Esophagus muscularis mucosa (tissue), 4 donors: Measurements from ENCODE around the gene IPO13. TPM values are rescaled to one million over a fixed set of nuclear protein-coding genes. Genes with fewer than 3 reads are reported as not detected.
A peak's percentile ranks its signal among the peaks of the same experiment; 100 is the strongest.

Source experiments
- DNase-seq: peaks from one replicate; pipeline ENCODE4 v3.0.0-alpha.2; 2017; ENCODE audit errors: extremely low spot score
- H3K27ac ChIP-seq, 4 donors: fragments of 200-600 bp; sonication (generic); replicated peaks in 1 of 4; 1 replicate in 3 of 4; 2 replicates in 1 of 4; pipeline ENCODE4 v1.5.1; 2016 to 2019; ENCODE audit warnings: mild to moderate bottlenecking in 1 of 4
- H3K27me3 ChIP-seq, 4 donors: fragments of 200-600 bp; sonication (generic); one replicate each; pipeline versions ENCODE4 v1.5.1 to v1.6.0; 2016 to 2019
- H3K36me3 ChIP-seq, 4 donors: fragments of 200-600 bp; sonication (generic); one replicate each; pipeline ENCODE4 v1.5.1; 2016 to 2019
- H3K4me1 ChIP-seq, 4 donors: fragments of 200-600 bp; sonication (generic); one replicate each; pipeline ENCODE4 v1.5.1; 2016 to 2019
- H3K4me3 ChIP-seq, 4 donors: fragments of 200-600 bp; sonication (generic); 1 replicate in 2 of 4; 2 replicates in 2 of 4; pipeline ENCODE4 v1.5.1; 2016 to 2019; ENCODE audit warnings: mild to moderate bottlenecking in 4 of 4, moderate library complexity in 1 of 4
- H3K9me3 ChIP-seq, 4 donors: fragments of 200-600 bp; sonication (generic); 1 replicate in 3 of 4; 2 replicates in 1 of 4; pipeline ENCODE4 v1.5.1; 2016 to 2019
- EP300 ChIP-seq: sonication (generic); formaldehyde crosslinking; IDR thresholded peaks from one replicate; pipeline ENCODE4 v1.6.1; 2017; ENCODE audit warnings: antibody characterized with exemption
- POLR2A ChIP-seq: fragments of 450-650 bp; IDR thresholded peaks from one replicate; pipeline ENCODE4 v1.6.1; 2017; ENCODE audit warnings: antibody characterized with exemption, moderate library complexity, mild to moderate bottlenecking, low read depth
- POLR2AphosphoS5 ChIP-seq, 2 donors: sonication (generic); formaldehyde crosslinking; IDR thresholded peaks; one replicate each; pipeline ENCODE4 v1.6.1; 2017; ENCODE audit warnings: antibody characterized with exemption in 2 of 2
- WGBS: methylation state at CpG from one replicate; pipeline ENCODE4 v1.1.5; 2018; 5-methylcytosine and 5-hydroxymethylcytosine counted together
- intact Hi-C: fragments of 100-400 bp; cut with DNase I; formaldehyde crosslinking; loops from one replicate; pipeline ENCODE4 v1.15.1; 2023
- total RNA-seq, 4 donors: library from RNA; depleted of rRNA; stranded (reverse); fragments of >200 nt; gene quantifications; one replicate each; pipeline versions ENCODE4 v1.1.0 to v1.2.1, GENCODE V29; 2016
- TF ChIP-seq, protein P1 (sequence below), 3 experiments: fragments of 200-600 bp in 2 of 3; fragments of 450-650 bp in 1 of 3; sonication (generic) in 2 of 3; IDR thresholded peaks; one replicate each; pipeline ENCODE4 v1.5.1; 2017 to 2019; ENCODE audit warnings: antibody characterized with exemption in 3 of 3, mild to moderate bottlenecking in 2 of 3, moderate library complexity in 1 of 3

Gene IPO13
- total RNA-seq, 4 donors from 2014 or later, result 24.5 to 39.9 (median 29.1) TPM

- DNase-seq, result no peak
- no peak overlapping the region for H3K27ac ChIP-seq
- 87% methylated on average over 8 of the region's 8 CpGs for WGBS
- H3K9me3 ChIP-seq, result no peaks in the 10 kb centered on the region
- intact Hi-C loops, result no loop called here
- peaks cover 50 to 70% (median 60%) of the 10 kb centered on the region in 4 donors for H3K4me1 ChIP-seq
- TF ChIP-seq, protein P1, sequence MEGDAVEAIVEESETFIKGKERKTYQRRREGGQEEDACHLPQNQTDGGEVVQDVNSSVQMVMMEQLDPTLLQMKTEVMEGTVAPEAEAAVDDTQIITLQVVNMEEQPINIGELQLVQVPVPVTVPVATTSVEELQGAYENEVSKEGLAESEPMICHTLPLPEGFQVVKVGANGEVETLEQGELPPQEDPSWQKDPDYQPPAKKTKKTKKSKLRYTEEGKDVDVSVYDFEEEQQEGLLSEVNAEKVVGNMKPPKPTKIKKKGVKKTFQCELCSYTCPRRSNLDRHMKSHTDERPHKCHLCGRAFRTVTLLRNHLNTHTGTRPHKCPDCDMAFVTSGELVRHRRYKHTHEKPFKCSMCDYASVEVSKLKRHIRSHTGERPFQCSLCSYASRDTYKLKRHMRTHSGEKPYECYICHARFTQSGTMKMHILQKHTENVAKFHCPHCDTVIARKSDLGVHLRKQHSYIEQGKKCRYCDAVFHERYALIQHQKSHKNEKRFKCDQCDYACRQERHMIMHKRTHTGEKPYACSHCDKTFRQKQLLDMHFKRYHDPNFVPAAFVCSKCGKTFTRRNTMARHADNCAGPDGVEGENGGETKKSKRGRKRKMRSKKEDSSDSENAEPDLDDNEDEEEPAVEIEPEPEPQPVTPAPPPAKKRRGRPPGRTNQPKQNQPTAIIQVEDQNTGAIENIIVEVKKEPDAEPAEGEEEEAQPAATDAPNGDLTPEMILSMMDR (IDR thresholded peaks at IDR 0.05), result no peak
- TF ChIP-seq POLR2AphosphoS5 (IDR thresholded peaks at IDR 0.05) (no peak), EP300 (no peak), POLR2A (no peak)
- no peak overlapping the region for H3K4me3 ChIP-seq
- H3K27me3 ChIP-seq, result no peaks in the 10 kb centered on the region
- peaks cover 16 to 42% (median 39%) of the 10 kb centered on the region in 4 donors for H3K36me3 ChIP-seq
Observed at GRCh38 chr1:43976890-43977289, 30.1 kb downstream of the IPO13 start.

DNA sequence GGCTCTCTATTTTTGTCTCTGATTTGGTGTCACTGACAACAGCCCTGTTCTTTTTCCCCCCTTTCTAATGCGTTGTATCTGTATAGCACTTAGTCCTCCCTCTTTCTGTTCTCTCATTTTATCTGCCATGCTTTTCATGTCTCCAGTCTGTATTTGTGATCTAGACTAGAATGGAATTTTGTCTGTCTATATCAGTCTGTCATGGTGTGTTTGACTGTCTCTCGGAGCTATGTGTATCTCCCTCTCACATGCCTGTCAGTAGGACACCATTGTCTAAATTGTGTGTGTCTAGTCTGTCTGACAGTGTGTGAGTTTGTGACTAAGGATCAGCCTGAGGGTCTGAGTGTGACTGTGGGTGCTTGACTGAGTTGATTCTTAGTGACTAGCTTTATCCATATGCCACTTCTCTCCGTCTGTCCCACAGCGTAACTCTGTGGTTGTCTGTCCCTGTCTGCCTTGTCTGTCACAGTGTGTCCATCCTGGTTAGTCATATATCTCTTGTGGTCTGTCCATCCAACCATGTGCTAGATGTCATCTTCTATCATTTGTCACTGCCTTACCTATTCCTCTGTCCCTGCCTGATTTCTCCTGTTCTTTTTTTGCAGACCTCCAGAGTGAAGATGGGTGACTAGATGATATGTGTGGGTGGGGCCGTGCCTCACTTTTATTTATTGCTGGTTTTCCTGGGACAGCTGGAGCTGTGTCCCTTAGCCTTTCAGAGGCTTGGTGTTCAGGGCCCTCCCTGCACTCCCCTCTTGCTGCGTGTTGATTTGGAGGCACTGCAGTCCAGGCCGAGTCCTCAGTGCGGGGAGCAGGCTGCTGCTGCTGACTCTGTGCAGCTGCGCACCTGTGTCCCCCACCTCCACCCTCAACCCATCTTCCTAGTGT lies 30.9 kb downstream of the IPO13 start:
- no peak overlapping the region for H3K4me3 ChIP-seq
- intact Hi-C loops, result no loop called here
- H3K4me1 ChIP-seq, result peaks cover 50 to 71% (median 60%) of the 10 kb centered on the region in 4 donors
- TF ChIP-seq POLR2A (no peak), POLR2AphosphoS5 (IDR thresholded peaks at IDR 0.05) (no peak), EP300 (no peak)
- TF ChIP-seq, protein P1 (IDR thresholded peaks at IDR 0.05), result no peak
- H3K27me3 ChIP-seq, result no peaks in the 10 kb centered on the region
- DNase-seq, result no peak
- peaks cover 13 to 40% (median 33%) of the 10 kb centered on the region in 4 donors for H3K36me3 ChIP-seq
- no peaks in the 10 kb centered on the region for H3K9me3 ChIP-seq
- WGBS, result 88% methylated on average over 9 of the region's 9 CpGs
- H3K27ac ChIP-seq, result peak overlapping the region in 1 of 4 donors; percentile 51

- H3K27ac ChIP-seq, result peak overlapping the region in 3 of 4 donors; percentile 28 to 51 (median 50)
- no peak for DNase-seq
Observed at GRCh38 chr1:43978264-43978550, 31.5 kb downstream of the IPO13 start.

DNA sequence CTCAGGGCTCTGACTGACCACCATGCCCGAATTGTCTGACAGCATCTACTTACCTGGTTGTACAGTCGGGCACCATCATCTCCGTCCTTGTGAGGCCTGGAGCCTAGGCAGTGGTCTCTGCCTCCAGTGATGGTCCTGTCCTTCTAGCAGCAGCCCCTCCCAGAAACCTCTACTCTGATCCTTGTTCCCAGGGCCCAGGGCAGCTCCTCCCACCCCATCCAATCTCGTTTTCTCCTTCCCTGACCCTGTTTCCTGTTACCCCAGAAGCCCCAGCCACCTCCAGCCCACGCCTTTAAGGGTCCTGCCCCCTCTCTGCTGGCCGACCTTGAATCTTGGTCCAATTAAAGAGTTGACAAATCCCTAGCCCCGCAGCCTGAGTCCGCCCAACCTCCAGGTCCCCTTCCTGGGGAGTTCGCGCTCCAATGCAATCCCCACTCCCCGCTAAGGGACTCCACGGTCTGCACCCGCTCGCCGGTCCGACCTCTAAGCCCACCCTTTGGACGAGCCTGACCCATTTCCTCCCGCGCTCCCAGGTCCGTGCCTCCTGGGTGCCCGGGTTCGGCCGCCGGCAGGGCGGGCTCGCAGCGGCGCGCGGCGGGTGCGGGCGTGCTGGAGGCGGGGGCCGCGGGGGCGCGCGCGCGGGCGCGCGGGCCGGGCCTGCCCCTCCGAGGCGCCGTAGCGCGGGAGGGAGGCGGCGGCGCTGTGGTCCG lies 32.0 kb downstream of the IPO13 start, which contains the start of gene B4GALT2:
Gene B4GALT2 (plus strand): TSS at position 660 of the 710 bp plus-strand sequence. CDS start 1,951 bp downstream, outside the sequence.
- Histone ChIP-seq H3K4me1 (peaks cover 47 to 69% (median 59%) of the 10 kb centered on the region in 4 donors), H3K27me3 (no peaks in the 10 kb centered on the region), H3K9me3 (no peaks in the 10 kb centered on the region), H3K36me3 (peaks cover 13 to 37% (median 28%) of the 10 kb centered on the region in 4 donors), H3K27ac (peak within 1 kb of the TSS; percentile 57 to 75 (median 63)), H3K4me3 (peak within 1 kb of the TSS; percentile 72 to 89 (median 83))
- 10% methylated on average over 20 of the region's 54 CpGs for WGBS
- no peak for DNase-seq
- intact Hi-C loops, result no loop called here
- TF ChIP-seq, protein P1 (IDR thresholded peaks at IDR 0.05), result no peak
- TF ChIP-seq POLR2AphosphoS5 (IDR thresholded peaks at IDR 0.05) (no peak), POLR2A (no peak), EP300 (no peak)

More at GRCh38 chr1:43978264-43978550, 31.5 kb downstream of the IPO13 start:
- no peak for TF ChIP-seq POLR2A
- no peak for TF ChIP-seq POLR2AphosphoS5 (IDR thresholded peaks at IDR 0.05)
- TF ChIP-seq, protein P1 (IDR thresholded peaks at IDR 0.05), result no peak
- TF ChIP-seq EP300, result no peak
- 38% methylated on average over 4 of the region's 5 CpGs for WGBS
- Histone ChIP-seq H3K9me3 (no peaks in the 10 kb centered on the region), H3K27me3 (no peaks in the 10 kb centered on the region), H3K4me1 (peaks cover 50 to 71% (median 60%) of the 10 kb centered on the region in 4 donors), H3K36me3 (peaks cover 13 to 37% (median 28%) of the 10 kb centered on the region in 4 donors), H3K4me3 (peak overlapping the region in 3 of 4 donors; percentile 57 to 89 (median 77))
- intact Hi-C loops, result no loop called here
